ENCODE data around the gene CFL1.
A peak's percentile ranks its signal among the peaks of the same experiment; 100 is the strongest.
"Not testable (repeated sequence)": the region's sequence is repeated elsewhere in the genome, so short reads cannot be mapped to it uniquely, and the experiment has no call there.

CFL1 gene

GRCh38 chr11:65832231-65832630 is 25.7 kb downstream of the CFL1 start:
- not testable (repeated sequence) for DNase-seq (ENCODE audit: low read depth)

DNA sequence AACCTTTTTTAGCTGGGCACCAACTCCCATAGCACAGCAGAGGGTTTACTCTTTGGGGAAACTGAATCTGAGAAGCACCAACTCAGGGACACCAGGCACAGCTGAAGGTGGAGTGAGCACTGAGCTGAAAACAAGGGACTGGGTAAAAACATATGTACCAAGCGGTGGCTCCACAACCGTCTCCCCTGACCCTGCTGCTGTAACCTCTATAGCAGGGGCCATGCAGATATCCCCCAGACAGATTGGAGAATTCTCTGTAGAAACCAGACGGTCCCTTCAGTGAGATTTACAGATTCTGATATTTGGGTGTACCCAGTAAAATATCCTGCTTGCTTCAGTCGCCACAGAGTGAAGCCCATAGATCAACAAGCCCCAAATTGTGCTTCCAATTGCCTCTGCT is 28.5 kb downstream of the CFL1 start:
- DNase-seq (ENCODE audit: low read depth) = no peak

DNA sequence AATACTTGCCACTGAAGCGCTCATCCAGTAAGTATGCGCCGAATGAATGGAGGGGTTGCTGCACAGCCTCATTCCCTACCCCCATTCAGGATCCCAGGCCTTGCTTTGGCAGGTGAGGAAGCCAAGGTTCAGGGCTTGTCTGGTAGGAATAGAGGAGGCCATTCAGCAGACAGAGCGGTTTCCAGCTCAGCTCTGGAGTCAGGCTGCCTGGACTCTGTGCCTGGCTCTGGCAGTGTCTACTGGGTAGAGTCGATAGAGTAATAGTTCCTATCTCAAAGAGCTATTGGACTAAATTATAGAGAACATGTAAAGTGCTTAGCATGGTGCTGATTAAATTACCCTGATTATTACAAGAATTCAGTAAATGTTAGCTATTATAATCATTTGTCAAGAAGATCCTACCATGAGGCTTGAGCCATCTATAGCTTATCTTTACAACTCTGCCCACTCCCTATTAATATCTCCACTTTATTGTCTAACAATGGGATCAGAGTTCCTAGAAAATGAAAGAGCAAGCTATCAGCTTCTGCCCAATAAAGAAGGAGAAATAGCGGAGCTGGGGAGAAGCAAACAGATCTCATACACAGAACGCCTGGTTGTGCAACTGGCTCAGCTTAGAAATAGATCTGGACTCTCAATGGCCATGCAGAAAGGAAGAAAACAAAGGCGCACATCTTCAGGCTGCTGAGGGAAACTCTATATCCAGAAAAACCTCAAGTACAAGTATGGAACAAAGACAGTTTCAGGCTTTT is 30.8 kb downstream of the CFL1 start:
- DNase-seq (ENCODE audit: low read depth) = no peak

DNA sequence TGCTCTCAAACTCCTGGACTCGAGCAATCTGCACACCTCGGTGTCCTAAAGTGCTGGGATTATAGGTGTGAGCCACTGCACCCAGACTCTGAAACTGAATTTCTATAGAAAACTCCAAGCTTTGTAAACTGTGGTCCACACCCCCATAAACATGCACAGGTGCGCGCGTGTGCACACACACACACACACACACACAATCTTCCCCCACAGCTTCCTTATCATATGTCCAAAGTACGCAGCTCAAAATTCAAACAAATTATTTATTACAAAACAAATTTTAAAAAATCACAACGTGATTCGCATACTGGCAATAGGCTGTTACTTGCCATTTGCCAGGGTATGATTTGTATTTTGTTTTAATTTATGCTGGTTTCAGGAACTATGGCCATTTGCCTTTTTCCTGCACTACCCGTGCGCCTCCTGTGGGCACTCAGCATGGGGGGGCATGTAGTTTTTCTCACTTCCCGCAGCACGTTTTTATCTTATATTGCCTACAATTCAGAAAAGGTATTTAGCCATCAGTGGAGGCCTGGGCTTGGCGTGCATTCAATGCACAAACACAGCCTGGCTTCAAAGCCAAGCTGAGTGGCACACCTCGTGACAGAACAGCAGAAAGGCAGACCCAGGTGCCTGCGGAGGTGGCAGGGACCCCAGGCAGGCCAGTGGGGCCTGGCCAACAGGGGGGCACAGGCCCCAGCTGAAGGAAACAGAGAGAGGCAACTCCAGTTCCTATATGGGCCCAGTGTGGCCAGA is 35.0 kb downstream of the CFL1 start:
- DNase-seq (ENCODE audit: low read depth) = no peak

DNA sequence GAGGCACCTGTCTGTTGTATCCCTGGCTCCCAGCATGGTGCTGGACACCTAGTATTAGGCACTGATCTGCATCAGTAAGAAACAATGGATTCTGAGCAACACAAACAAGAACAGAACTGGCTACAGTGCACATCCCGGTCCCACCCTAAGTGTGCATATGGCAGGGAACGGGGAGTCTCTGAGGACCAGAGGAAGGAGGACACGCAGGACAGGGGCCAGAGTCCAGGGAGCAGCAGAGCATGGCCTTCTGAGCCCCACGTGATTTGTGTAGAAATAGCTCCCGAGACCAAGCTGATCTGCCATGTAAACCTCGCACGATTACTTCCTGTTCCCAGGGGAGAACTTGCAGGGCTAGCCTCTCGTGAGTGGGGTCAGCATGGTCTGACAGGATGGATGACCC is 36.9 kb downstream of the CFL1 start:
- no peak for DNase-seq (ENCODE audit: low read depth)

- DNase-seq (ENCODE audit: low read depth) = peak; percentile 92
Observed at GRCh38 chr11:65817835-65818680, 39.9 kb downstream of the CFL1 start.

DNA sequence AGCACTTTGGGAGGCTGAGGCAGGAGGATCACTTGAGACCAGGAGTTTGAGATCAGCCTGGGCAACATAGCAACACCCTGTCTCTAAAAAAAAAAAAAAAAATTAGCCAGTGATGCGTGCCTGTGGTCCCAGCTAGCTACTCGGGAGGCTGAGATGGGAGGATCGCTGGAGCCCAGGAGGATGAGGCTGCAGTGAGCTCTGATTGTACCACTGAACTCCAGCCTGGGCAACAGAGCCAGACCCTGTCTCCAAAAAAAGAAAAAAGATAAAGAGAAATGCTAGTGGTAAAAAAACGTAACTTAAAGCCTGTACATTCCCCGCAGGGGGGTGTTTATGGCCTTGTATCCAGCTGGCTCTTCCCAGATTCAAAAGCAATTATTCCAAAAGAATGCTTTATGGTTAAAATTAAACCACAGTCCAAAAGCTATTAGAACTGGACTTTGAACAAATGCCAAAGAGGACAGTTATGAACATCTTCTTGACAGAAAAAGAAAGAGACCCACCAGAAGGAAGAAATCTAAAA is 40.6 kb downstream of the CFL1 start:
- DNase-seq (ENCODE audit: low read depth) = no peak

GRCh38 chr11:65816696-65817095 is 41.3 kb downstream of the CFL1 start:
- no peak for DNase-seq (ENCODE audit: low read depth)

DNA sequence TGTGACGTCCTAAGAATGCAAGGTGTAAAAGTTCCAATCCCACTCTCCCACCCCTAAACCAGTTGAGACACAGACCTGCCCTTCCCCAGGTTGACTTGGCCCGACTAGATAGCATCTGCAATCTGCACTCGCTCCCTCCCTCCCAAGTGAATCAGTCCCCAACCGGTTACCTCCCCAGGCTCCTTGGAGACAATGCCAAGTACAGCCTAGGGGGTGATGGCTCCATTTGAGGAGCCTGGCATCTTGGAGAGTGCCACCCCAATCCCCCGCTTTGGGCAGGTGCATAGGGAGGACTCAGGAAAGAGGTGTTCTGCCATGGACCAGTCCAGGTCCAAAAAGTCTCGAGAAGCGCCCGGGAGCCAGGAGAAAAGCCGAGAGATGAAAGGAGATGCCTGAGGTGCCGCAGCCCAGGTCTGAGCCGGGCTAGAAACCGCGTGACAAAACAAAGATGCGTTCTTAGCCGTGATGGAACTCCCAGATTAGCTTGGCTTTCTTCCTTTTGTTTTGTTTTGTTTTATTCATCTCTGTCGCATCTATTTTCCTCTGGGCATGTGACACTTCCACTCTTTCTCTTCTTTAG is 42.9 kb downstream of the CFL1 start:
- DNase-seq (ENCODE audit: low read depth) = no peak

DNA sequence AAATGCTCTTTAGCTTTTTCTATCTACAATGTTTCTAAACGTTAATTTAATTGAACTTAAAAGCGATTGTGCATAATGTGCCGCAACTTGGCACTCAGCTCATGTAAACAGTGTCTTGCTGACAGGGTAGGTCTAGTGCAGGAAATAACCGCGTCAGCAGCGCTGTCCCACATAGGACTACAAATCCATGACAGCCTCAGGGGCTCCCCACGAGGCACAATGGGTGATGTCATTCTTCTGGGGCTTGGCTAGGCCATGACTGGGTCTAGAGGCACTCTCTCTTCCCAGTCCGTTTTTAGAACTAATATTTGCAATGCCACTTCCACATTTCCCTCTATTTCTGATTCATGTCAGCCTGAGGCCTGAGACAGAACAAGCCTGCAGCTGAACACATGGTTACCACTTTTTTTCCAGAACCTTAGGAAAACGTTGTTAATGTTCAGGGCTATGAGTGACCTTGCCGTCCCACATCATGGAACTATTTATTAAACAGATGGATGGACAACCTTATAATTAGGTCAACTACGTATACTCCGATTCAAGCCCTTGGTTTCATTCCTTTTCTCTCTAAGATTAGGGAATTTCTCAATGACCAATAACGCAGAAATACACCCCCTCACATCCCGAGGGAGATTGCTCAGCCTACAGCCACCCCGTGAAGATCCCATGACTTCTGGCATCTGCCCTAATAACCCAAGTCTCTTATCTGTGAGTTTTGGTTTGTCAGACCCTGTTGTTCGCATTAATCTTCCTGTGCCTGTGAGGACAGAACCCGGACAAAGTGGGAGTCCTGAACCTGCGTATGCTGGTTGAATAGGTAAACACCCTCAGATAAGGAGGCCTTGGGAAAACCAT is 43.6 kb downstream of the CFL1 start:
- no peak for DNase-seq (ENCODE audit: low read depth)

- DNase-seq (ENCODE audit: low read depth) = no peak
Observed at GRCh38 chr11:65811764-65812475, 46.1 kb downstream of the CFL1 start.

- no peak for DNase-seq (ENCODE audit: low read depth)
Observed at GRCh38 chr11:65810046-65810868, 47.7 kb downstream of the CFL1 start.

GRCh38 chr11:65809496-65809895 is 48.5 kb downstream of the CFL1 start:
- no peak for DNase-seq (ENCODE audit: low read depth)

DNA sequence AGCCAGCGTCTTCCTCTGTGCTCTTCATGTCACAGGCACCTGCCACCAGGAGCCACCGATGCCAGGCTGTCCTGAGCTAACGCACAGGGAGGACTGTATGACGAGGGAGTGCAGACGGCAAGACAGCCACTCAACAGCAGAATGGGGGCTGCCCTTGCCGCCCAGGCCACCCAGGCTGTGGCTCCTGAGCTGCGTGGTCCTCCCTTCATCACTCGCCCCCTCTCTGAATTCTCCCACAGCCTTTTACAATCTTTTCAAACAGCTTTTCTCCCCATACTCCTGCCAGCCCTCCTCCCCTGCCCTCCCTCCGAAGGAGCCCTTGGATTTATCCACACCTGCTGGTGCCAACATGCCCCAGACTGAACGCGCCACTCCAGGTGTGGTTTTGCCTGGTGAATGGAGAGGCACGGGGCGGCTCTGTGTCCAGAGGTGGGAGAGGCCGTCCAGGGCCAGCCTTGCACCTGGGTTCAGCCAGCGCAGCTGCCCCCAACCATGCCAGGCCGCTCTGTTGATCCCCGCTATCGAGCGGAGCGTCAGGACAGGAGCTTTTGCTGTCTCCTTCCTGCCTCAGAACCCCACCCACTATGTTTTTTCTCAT is 49.1 kb downstream of the CFL1 start:
- no peak for DNase-seq (ENCODE audit: low read depth)

DNA sequence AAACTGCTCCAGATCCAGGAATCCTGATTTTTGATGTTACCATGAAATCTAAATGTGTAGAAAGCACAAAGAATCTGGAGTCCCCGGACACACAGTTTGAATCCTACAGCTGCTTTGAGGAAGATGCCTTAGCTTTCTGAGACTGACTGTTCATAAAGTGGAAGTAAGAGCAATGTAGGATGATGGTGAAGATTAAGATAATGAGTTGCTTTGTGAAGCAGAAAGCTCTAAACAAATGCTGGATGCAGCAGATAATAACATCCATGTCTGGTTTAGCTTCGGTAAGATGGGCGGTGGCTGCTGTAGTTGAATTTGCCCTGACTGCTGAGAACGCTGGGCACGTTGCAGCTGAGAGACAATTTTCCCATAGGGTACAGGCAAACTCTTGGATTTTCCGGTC is 51.0 kb downstream of the CFL1 start:
- no peak for DNase-seq (ENCODE audit: low read depth)

Data from stimulated activated CD8-positive, alpha-beta memory T cell treated with anti-CD3 and anti-CD28 coated beads, Interleukin-4, amount 100 ng/mL, for 24 hours (primary cell).